Lower lobe of right lung (tissue), 2 donors: Measurements from ENCODE around the gene AGBL3. TPM values are rescaled to one million over a fixed set of nuclear protein-coding genes. Genes with fewer than 3 reads are reported as not detected.

Source experiments
- ATAC-seq, 2 donors: fragments of 200-7000 bp; cut with Tn5 transposase; one replicate each; pipeline ENCODE4 v1.9.1; 2020 to 2022; ENCODE audit warnings: mild to moderate bottlenecking in 2 of 2, moderate library complexity in 2 of 2
- DNase-seq: peaks from one replicate; pipeline ENCODE4 v3.0.0-alpha.2; 2020
- H3K27ac ChIP-seq: fragments of 200-600 bp; one replicate; pipeline ENCODE4 v1.8.0; 2022
- H3K27me3 ChIP-seq: fragments of 200-600 bp; one replicate; pipeline ENCODE4 v1.8.0; 2022; ENCODE audit warnings: low read depth
- H3K36me3 ChIP-seq: fragments of 200-600 bp; one replicate; pipeline ENCODE4 v1.8.0; 2022; ENCODE audit warnings: mild to moderate bottlenecking
- H3K4me1 ChIP-seq: fragments of 200-600 bp; one replicate; pipeline ENCODE4 v1.8.0; 2022
- H3K4me3 ChIP-seq: fragments of 200-600 bp; one replicate; pipeline ENCODE4 v1.8.0; 2022; ENCODE audit warnings: mild to moderate bottlenecking
- H3K9me3 ChIP-seq: fragments of 200-600 bp; one replicate; pipeline ENCODE4 v1.8.0; 2022
- CTCF ChIP-seq: fragments of 200-600 bp; IDR thresholded peaks from one replicate; pipeline ENCODE4 v1.8.0; 2022; ENCODE audit warnings: antibody characterized with exemption, mild to moderate bottlenecking
- intact Hi-C: fragments of 100-400 bp; cut with DNase I; formaldehyde crosslinking; loops from one replicate; pipeline ENCODE4 v1.11.0; 2022
- total RNA-seq: library from RNA; stranded (reverse); fragmentation: NEBNext Ultra II Directional; extraction: Animal tissue kit (Norgen Biotek cat#: 25700); gene quantifications from one replicate; pipeline ENCODE4 v1.2.1, GENCODE V29; 2021
- donor health status: DM: no; HTN: yes; CAD: no; lungs with severe emphysema.

AGBL3 gene
- total RNA-seq, 1 donor from 2014 or later: 6.1 TPM

GRCh38 chr7:135094472-135095237, 108.3 kb downstream of the AGBL3 start:
- H3K4me3 ChIP-seq: no peak overlapping the region

GRCh38 chr7:135095450-135095849, 109.1 kb downstream of the AGBL3 start:
- no peaks in the 10 kb centered on the region for H3K9me3 ChIP-seq
- intact Hi-C loops: no loop called here
- ATAC-seq (no peak), DNase-seq (no peak)
- TF ChIP-seq CTCF: no peak
- no peaks in the 10 kb centered on the region for H3K27me3 ChIP-seq
- no peaks in the 10 kb centered on the region for H3K36me3 ChIP-seq
- H3K4me1 ChIP-seq: no peaks in the 10 kb centered on the region
- H3K4me3 ChIP-seq: no peak overlapping the region
- H3K27ac ChIP-seq: no peak overlapping the region

More at GRCh38 chr7:135094472-135095237, 108.3 kb downstream of the AGBL3 start:
- DNase-seq: no peak
- H3K27me3 ChIP-seq: no peaks in the 10 kb centered on the region
- no peak overlapping the region for H3K27ac ChIP-seq
- intact Hi-C loops: no loop called here
- no peaks in the 10 kb centered on the region for H3K9me3 ChIP-seq
- ATAC-seq: no peak
- H3K36me3 ChIP-seq: no peaks in the 10 kb centered on the region
- no peaks in the 10 kb centered on the region for H3K4me1 ChIP-seq
- no peak for TF ChIP-seq CTCF

GRCh38 chr7:135098391-135098790, 112.1 kb downstream of the AGBL3 start:
- Histone ChIP-seq H3K27me3 (no peaks in the 10 kb centered on the region), H3K36me3 (no peaks in the 10 kb centered on the region), H3K4me3 (no peak overlapping the region), H3K4me1 (no peaks in the 10 kb centered on the region), H3K9me3 (no peaks in the 10 kb centered on the region), H3K27ac (no peak overlapping the region)
- no peak for ATAC-seq
- intact Hi-C loops: no loop called here
- TF ChIP-seq CTCF: no peak
- DNase-seq: no peak

- Histone ChIP-seq H3K36me3 (no peaks in the 10 kb centered on the region), H3K9me3 (no peaks in the 10 kb centered on the region), H3K27ac (no peak overlapping the region), H3K27me3 (no peaks in the 10 kb centered on the region), H3K4me1 (no peaks in the 10 kb centered on the region), H3K4me3 (no peak overlapping the region)
- DNase-seq: no peak
- ATAC-seq: no peak
- no peak for TF ChIP-seq CTCF
- intact Hi-C loops: no loop called here
Observed at GRCh38 chr7:135100856-135101255, 114.5 kb downstream of the AGBL3 start.

- no peak for ATAC-seq
- H3K27me3 ChIP-seq: no peaks in the 10 kb centered on the region
Observed at GRCh38 chr7:135102372-135102771, 116.1 kb downstream of the AGBL3 start.

More at GRCh38 chr7:135102372-135102771, 116.1 kb downstream of the AGBL3 start:
- Histone ChIP-seq H3K4me1 (no peaks in the 10 kb centered on the region), H3K9me3 (no peaks in the 10 kb centered on the region), H3K4me3 (no peak overlapping the region), H3K27ac (no peak overlapping the region), H3K36me3 (no peaks in the 10 kb centered on the region)
- no peak for TF ChIP-seq CTCF
- intact Hi-C loops: no loop called here
- DNase-seq: no peak
